GM19240 (cell line): ENCODE data around the gene SCN5A.

Experiments used
- DNase-seq: peaks from one replicate; pipeline ENCODE4 v3.0.0; 2011; ENCODE audit warnings: low spot score; ENCODE audit not compliant: insufficient read length

Gene SCN5A

DNA sequence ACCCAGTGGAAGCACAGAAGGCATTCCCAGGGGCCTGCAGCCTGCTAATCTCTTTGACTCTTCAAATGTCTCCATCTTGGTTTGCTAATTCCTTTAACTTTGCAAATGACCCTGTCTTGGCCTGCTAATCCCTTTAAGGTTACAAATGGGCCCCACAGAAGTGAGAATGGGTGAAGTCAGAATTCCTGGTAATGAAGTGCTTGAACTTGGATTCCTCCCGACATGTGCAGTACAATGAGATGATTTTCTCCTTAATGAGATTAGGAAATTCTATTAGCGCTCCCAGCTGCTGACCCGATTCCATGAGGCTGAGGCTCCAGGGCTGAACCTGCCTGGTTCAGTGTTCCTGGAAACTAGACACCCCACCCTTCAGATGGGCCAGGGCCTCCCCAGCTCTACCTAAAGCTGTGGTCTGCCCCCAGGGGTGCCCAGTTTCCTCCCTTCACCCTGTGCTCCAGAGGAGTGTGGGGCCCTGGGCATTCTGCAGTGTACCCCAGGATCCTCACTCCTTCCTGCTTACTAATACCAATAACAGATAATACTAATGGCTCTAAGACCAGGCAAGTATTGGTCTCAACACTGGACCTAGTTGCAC, 47.4 kb downstream of the SCN5A start:
- no peak for DNase-seq

DNA sequence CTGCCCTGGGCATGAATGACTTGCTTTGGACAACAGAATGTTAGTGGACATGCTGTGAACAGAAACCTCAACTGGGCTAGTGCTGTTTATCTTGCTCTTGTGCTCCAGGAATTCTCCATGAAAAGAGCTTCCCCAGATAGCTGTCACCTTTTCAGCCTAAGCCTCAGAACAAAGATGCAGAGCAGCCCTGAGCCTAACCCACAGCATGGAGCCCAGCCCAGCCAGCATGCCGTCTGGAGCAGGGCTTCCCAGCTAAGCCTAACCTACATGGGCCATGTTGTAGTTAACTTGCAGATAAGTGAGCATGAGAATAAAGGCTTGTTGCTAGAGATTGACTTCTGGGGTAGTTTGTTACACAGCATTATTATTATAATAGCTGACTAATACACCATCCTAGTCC, 48.9 kb downstream of the SCN5A start:
- DNase-seq: no peak

GRCh38 chr3:38599886-38600285, 49.6 kb downstream of the SCN5A start:
- no peak for DNase-seq

DNA sequence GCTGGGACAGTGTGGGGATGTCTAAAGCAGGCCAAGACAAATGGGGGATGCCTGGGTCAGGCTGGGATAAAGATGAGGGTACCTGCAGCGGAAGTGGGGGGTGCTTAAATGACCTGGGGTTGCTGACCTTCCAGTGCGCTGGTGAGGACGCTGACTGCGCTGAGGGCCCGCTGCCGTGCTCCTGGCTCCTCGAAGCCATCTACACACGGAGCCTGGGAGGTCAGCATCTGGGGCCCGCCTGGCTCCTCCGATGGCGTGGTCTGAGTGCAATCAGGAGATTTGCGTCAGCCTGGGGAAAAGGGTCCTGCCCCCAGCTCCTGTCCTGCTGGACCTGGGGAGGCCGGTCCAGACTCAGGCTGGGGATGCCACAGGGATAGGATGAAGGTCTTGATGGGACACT, 50.7 kb downstream of the SCN5A start:
- no peak for DNase-seq

GRCh38 chr3:38597502-38598060, 51.9 kb downstream of the SCN5A start:
- DNase-seq: no peak

- DNase-seq: no peak
Measured at GRCh38 chr3:38595393-38595792, 54.1 kb downstream of the SCN5A start.

- no peak for DNase-seq
Measured at GRCh38 chr3:38590521-38590920, 59.0 kb downstream of the SCN5A start.

- DNase-seq: no peak
Measured at GRCh38 chr3:38588995-38589937, 60.2 kb downstream of the SCN5A start.

DNA sequence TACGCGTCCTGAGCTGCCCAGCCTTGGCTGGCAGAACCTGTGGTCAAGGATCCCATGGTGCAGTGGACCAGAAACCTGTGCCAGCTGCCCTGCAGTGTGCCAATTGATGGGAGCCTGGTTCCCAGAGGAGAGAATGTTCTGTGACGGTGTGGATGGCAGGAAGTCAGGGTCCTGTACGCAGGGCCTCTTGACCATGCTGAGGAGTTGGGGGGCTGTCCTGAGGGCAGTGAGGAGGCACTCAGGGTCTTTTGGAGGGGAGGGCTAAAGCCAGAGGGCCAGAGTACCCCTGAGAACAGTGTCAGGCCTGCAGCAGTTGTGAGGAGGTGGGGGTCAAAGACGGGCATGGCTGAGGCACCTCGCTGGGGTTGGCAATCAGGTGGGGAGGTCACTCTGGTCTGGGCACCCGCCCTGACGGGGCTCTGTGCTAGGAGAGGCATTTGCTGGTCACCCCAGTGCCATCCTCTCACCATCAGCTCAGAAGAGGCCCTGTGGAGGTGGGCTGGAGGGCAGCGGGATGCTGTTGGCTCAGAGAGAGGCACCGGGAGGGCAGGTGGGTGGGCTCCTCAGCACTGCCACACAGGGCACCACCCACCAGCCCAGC, 61.0 kb downstream of the SCN5A start:
- no peak for DNase-seq

DNA sequence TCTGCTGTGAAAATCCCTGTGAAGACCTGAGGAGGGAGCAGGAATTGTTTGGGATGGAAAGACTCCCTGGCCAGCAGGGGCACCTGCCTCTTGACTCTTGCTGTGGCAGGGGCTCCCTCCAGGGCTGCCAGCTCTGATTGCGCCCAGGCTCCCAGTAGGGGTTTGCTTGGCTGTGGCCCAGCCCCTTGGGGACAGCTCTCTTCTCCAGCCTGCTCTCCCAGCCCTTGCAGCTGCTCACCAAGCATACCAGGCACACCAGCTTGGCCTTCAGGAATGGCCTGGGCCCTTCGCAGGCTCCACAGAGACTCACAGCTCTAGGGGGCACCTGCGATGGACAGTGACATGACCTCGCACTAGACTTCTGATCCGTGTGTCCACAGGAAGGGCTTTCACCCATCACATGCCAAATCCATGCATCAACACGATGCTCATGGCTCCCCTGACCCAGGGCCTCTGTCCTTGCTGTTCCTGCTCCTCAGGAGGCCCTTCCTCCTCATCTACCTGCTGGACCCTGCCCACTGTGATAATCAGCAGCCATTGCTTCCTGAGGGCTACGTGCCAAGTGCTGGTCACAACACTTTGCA, 61.8 kb downstream of the SCN5A start:
- DNase-seq: no peak

GRCh38 chr3:38586546-38587520, 62.7 kb downstream of the SCN5A start:
- DNase-seq: no peak

DNA sequence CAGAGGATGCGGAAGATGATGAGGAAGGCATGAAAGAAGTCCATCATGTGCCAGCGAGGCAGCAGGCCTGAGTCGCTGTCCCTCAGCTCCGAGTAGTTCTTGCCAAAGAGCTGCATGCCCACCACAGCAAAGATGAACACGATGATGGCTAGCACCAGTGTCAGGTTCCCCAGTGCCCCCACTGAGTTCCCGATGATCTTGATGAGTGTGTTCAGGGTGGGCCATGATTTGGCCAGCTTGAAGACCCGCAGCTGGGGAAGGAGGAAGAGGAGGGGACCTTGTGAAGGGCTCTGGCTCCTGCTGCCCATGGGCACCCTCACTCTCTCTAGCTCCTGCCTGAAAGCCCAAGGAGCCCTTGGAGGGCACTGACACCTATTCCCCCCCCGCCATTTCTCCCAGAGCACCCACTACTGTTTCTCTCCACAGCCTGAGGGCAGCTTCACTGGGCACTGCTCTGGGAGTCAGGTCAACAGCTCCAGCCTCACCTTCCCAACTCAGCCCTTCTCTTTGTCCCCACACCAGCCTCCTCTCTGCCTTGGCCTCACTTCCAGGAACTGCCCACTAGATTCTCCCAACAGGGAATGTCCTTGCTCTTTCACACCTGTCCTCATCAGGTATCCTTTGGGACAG, 63.6 kb downstream of the SCN5A start:
- DNase-seq: no peak

DNA sequence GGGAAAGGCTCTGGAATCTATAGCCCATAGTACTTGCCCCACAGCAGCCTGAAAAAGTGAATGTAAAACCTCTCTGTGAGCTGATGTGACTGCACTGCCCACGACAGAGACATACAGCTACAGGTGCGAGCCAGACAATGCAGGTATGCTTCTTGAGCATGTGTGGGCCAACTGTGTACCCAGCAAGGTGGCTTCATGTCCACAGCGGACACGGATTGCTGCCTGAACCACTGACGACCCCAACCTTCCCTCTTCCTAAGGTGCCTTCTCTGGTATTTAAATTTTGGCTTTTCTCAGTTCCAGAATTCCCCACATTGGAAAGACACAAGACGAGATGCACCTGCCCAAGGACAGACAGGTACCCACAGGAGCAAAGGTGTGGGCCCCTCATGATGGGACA, 65.8 kb downstream of the SCN5A start:
- no peak for DNase-seq

DNA sequence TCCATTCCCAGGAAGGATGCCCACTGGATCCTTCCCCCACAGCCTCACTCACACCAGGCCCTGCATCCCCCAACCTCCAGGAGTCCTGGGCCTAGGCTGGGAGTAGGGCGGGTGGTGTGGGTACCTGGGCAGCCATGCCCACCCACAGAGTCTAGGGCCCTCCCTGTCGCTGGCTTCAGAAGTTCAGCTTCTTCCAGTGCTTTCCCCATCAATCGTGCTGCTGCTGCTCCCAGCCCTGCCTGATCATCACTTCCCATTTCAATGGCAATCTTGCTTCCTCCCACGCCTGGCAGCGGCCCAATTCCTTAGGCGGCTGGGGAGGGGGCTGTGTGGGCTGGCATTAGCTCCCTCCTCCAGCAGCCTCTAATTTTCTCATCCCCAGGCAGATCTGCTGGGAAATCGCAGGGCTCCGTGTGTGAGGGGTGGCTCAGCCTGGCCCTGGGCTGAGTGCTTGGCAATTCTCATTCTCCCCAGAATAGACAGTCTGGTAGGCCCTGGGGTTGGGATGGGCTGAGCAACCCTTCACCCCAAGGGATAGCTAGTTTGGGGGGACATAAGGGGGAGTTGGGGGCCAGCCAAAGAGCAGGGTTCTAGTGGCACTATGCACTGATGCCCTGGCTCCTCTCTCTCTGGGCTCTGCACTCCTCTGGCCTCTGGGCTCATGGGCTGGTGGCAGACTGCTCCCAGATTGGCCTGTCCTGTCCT, 66.4 kb downstream of the SCN5A start:
- no peak for DNase-seq

- no peak for DNase-seq
Measured at GRCh38 chr3:38582316-38582715, 67.2 kb downstream of the SCN5A start.

GRCh38 chr3:38581774-38582173, 67.7 kb downstream of the SCN5A start:
- no peak for DNase-seq

DNA sequence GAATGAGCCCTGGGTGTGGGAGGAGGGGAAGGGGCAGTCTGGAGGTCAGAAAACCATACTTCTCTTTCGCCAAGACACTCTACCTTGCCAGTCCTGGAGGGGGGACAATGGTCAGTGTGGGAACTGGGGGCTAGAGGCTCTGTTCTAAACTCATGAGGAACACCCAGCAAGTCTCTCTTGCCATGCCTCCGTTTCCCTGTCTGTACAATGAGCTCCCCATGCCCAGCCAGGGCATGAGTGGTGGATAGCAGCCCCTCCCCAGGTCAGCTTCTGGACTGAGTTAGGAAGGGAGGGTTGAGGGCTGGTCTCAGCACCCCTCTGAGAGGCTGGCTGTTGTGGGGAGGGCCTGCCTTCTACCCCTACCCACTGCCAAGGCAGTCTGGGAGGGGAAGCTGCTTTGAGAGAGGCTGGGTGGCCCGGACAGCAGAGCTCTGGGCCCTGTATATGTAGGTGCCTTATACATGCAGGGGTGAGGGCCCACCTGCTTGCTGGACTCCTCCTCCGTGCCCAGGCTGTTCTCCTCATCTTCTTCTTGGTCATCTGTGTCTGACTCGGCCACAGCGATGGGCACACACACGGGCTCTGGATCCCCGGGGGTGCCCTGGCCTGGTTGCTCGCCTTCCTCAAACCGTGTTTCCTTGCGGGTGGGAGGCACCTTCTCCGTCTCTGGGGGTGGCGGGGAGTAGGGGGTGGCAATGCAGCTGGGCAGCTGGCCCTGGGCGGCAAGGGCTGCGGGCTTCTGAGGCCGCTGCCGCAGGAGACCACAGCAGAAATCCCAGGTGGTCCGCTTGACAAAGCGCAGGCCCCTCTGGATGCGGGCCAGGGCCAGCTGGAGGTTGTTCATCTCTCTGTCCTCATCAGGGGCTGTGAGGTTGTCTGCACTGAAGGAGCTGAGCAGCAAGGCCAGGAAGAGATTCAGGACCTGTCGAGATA, 68.8 kb downstream of the SCN5A start:
- DNase-seq: no peak
